ENCODE data around the gene RNF212.

The RNF212 gene

GRCh38 chr4:1043651-1044468, 69.5 kb downstream of the RNF212 start:
- no peaks in the 10 kb centered on the region for H3K79me2 ChIP-seq (ENCODE audit: insufficient read depth, low read length)
- H4K20me1 ChIP-seq (ENCODE audit: insufficient read depth, low read length, poor library complexity, severe bottlenecking), result no peaks in the 10 kb centered on the region
- no peaks in the 10 kb centered on the region for H3K9me2 ChIP-seq (replicated peaks; ENCODE audit: low read depth, low read length)
- H3K4me1 ChIP-seq (ENCODE audit: insufficient read depth, low read length, poor library complexity, severe bottlenecking), result no peaks in the 10 kb centered on the region
- H2AFZ ChIP-seq (ENCODE audit: low read length), result no peak overlapping the region
- no peak for TF ChIP-seq CTCF (conservative IDR thresholded peaks at IDR 0.05; ENCODE audit: low read length)
- TF ChIP-seq EZH2phosphoT487 (IDR thresholded peaks at IDR 0.05; ENCODE audit: borderline replicate concordance), result no peak
- no peaks in the 10 kb centered on the region for H3K27me3 ChIP-seq (ENCODE audit: insufficient read depth, low read length, poor library complexity, severe bottlenecking)
- H3K9me3 ChIP-seq (ENCODE audit: insufficient read depth, low read depth, low read length), result peaks cover 6% of the 10 kb centered on the region; the same call in 1 of the 2 replicates
- H3K4me2 ChIP-seq (ENCODE audit: low read depth, low read length, poor library complexity, severe bottlenecking), result no peak overlapping the region
- H3K36me3 ChIP-seq (ENCODE audit: insufficient read depth, low read length), result no peaks in the 10 kb centered on the region
- H3F3A ChIP-seq (ENCODE audit: low read depth), result no peaks in the 10 kb centered on the region
- no peak overlapping the region for H3K4me3 ChIP-seq (ENCODE audit: low read length, poor library complexity, severe bottlenecking)
- H3K9ac ChIP-seq (ENCODE audit: low read depth, low read length, poor library complexity, severe bottlenecking), result no peak overlapping the region

GRCh38 chr4:1043162-1043561, 70.2 kb downstream of the RNF212 start:
- H3K4me2 ChIP-seq (ENCODE audit: low read depth, low read length, poor library complexity, severe bottlenecking), result no peak overlapping the region

GRCh38 chr4:1042352-1043055, 70.9 kb downstream of the RNF212 start:
- Histone ChIP-seq H3K4me1 (ENCODE audit: insufficient read depth, low read length, poor library complexity, severe bottlenecking) (no peaks in the 10 kb centered on the region), H3K4me2 (ENCODE audit: low read depth, low read length, poor library complexity, severe bottlenecking) (no peak overlapping the region)

More at GRCh38 chr4:1043162-1043561, 70.2 kb downstream of the RNF212 start:
- no peak for TF ChIP-seq EZH2phosphoT487 (IDR thresholded peaks at IDR 0.05; ENCODE audit: borderline replicate concordance)
- TF ChIP-seq CTCF (conservative IDR thresholded peaks at IDR 0.05; ENCODE audit: low read length), result no peak
- H3K79me2 ChIP-seq (ENCODE audit: insufficient read depth, low read length), result no peaks in the 10 kb centered on the region
- no peaks in the 10 kb centered on the region for H3K4me1 ChIP-seq (ENCODE audit: insufficient read depth, low read length, poor library complexity, severe bottlenecking)
- H3K9ac ChIP-seq (ENCODE audit: low read depth, low read length, poor library complexity, severe bottlenecking), result no peak overlapping the region
- H4K20me1 ChIP-seq (ENCODE audit: insufficient read depth, low read length, poor library complexity, severe bottlenecking), result no peaks in the 10 kb centered on the region
- no peak overlapping the region for H3K4me3 ChIP-seq (ENCODE audit: low read length, poor library complexity, severe bottlenecking)
- H3K27me3 ChIP-seq (ENCODE audit: insufficient read depth, low read length, poor library complexity, severe bottlenecking), result no peaks in the 10 kb centered on the region
- no peaks in the 10 kb centered on the region for H3F3A ChIP-seq (ENCODE audit: low read depth)
- no peaks in the 10 kb centered on the region for H3K36me3 ChIP-seq (ENCODE audit: insufficient read depth, low read length)
- H3K9me2 ChIP-seq (replicated peaks; ENCODE audit: low read depth, low read length), result no peaks in the 10 kb centered on the region
- no peak overlapping the region for H2AFZ ChIP-seq (ENCODE audit: low read length)
- peaks cover 4% of the 10 kb centered on the region; the same call in 1 of the 2 replicates for H3K9me3 ChIP-seq (ENCODE audit: insufficient read depth, low read depth, low read length)

More at GRCh38 chr4:1042352-1043055, 70.9 kb downstream of the RNF212 start:
- H3K36me3 ChIP-seq (ENCODE audit: insufficient read depth, low read length), result no peaks in the 10 kb centered on the region
- no peak overlapping the region for H3K4me3 ChIP-seq (ENCODE audit: low read length, poor library complexity, severe bottlenecking)
- H4K20me1 ChIP-seq (ENCODE audit: insufficient read depth, low read length, poor library complexity, severe bottlenecking), result no peaks in the 10 kb centered on the region
- peaks cover 4% of the 10 kb centered on the region; the same call in 1 of the 2 replicates for H3K9me3 ChIP-seq (ENCODE audit: insufficient read depth, low read depth, low read length)
- H3K79me2 ChIP-seq (ENCODE audit: insufficient read depth, low read length), result no peaks in the 10 kb centered on the region
- no peak for TF ChIP-seq EZH2phosphoT487 (IDR thresholded peaks at IDR 0.05; ENCODE audit: borderline replicate concordance)
- TF ChIP-seq CTCF (conservative IDR thresholded peaks at IDR 0.05; ENCODE audit: low read length), result no peak
- H3K9ac ChIP-seq (ENCODE audit: low read depth, low read length, poor library complexity, severe bottlenecking), result no peak overlapping the region
- no peaks in the 10 kb centered on the region for H3K9me2 ChIP-seq (replicated peaks; ENCODE audit: low read depth, low read length)
- no peaks in the 10 kb centered on the region for H3F3A ChIP-seq (ENCODE audit: low read depth)
- H3K27me3 ChIP-seq (ENCODE audit: insufficient read depth, low read length, poor library complexity, severe bottlenecking), result no peaks in the 10 kb centered on the region
- H2AFZ ChIP-seq (ENCODE audit: low read length), result no peak overlapping the region
